NB4 (cell line): ENCODE data around the gene SLC37A2.

ENCODE experiments used
- CTCF ChIP-seq: IDR thresholded peaks from one replicate; pipeline ENCODE4 v1.5.1; 2012; ENCODE audit warnings: low read depth, low read length
- MAX ChIP-seq: IDR thresholded peaks from 2 replicates; pipeline ENCODE4 v1.6.1; 2011; ENCODE audit warnings: low read depth, low read length
- POLR2A ChIP-seq: IDR thresholded peaks from 2 replicates; pipeline ENCODE4 v1.6.1; 2011; ENCODE audit warnings: mild to moderate bottlenecking; ENCODE audit not compliant: insufficient read length; ENCODE audit errors: extremely low read depth

- TF ChIP-seq CTCF = no peak
- TF ChIP-seq POLR2A = no peak
- no peak for TF ChIP-seq MAX
Observed at GRCh38 chr11:125111001-125111342, 47.9 kb downstream of the SLC37A2 start.
